Activated CD8-positive, alpha-beta memory T cell treated with anti-CD3 and anti-CD28 coated beads, Interleukin-2, amount 50 U/mL, for 4 hours (primary cell): Measurements from ENCODE around the gene TAS2R10.
"Not testable (repeated sequence)": the region's sequence is repeated elsewhere in the genome, so short reads cannot be mapped to it uniquely, and the experiment has no call there.

Experiments used
- DNase-seq: peaks from one replicate; pipeline ENCODE4 v3.0.0-alpha.2; 2020

Gene TAS2R10

GRCh38 chr12:10826258-10826657 lies at the start of gene TAS2R10:
TSS of gene TAS2R10 (minus strand) at chr12:10826358. CDS start at chr12:10826269, 89 bp downstream.
- DNase-seq = no peak

- DNase-seq = no peak
Measured at GRCh38 chr12:10873378-10873777, 47.2 kb upstream of the TAS2R10 start.

- DNase-seq = no peak
Measured at GRCh38 chr12:10867381-10867780, 41.2 kb upstream of the TAS2R10 start.

- no peak for DNase-seq
Measured at GRCh38 chr12:10863512-10864218, 37.5 kb upstream of the TAS2R10 start.

- DNase-seq = no peak
Measured at GRCh38 chr12:10861366-10861765, 35.2 kb upstream of the TAS2R10 start.

GRCh38 chr12:10855807-10856206 lies 29.6 kb upstream of the TAS2R10 start:
- no peak for DNase-seq

GRCh38 chr12:10853776-10854175 lies 27.6 kb upstream of the TAS2R10 start:
- DNase-seq = no peak

- no peak for DNase-seq
Measured at GRCh38 chr12:10851243-10851858, 25.2 kb upstream of the TAS2R10 start.

- no peak for DNase-seq
Measured at GRCh38 chr12:10849425-10849878, 23.3 kb upstream of the TAS2R10 start, which contains the start of gene PRR4. TSS of gene PRR4 (minus strand) at chr12:10849475. CDS start at chr12:10849437, 38 bp downstream.

GRCh38 chr12:10847744-10848143 lies 21.6 kb upstream of the TAS2R10 start:
- DNase-seq = no peak

GRCh38 chr12:10842862-10843261 lies 16.7 kb upstream of the TAS2R10 start:
- DNase-seq = no peak

GRCh38 chr12:10838461-10838860 lies 12.3 kb upstream of the TAS2R10 start:
- no peak for DNase-seq

GRCh38 chr12:10829994-10830393 lies 3.8 kb upstream of the TAS2R10 start:
- no peak for DNase-seq

GRCh38 chr12:10824957-10825356 lies 1.2 kb downstream of the TAS2R10 start:
- DNase-seq = no peak

- no peak for DNase-seq
Measured at GRCh38 chr12:10811883-10812536, 14.1 kb downstream of the TAS2R10 start.

- no peak for DNase-seq
Measured at GRCh38 chr12:10810068-10810467, 16.1 kb downstream of the TAS2R10 start, which contains the start of gene TAS2R9. TSS of gene TAS2R9 (minus strand) at chr12:10810168. CDS start at chr12:10810075, 93 bp downstream.

GRCh38 chr12:10807186-10807585 lies 19.0 kb downstream of the TAS2R10 start, which contains the start of gene TAS2R8:
TSS of gene TAS2R8 (minus strand) at chr12:10807286. CDS start at chr12:10806980, 306 bp downstream.
- no peak for DNase-seq

GRCh38 chr12:10802587-10802986 lies 23.6 kb downstream of the TAS2R10 start, which contains the start of gene TAS2R7:
TSS of gene TAS2R7 (minus strand) at chr12:10802627. CDS start at chr12:10802570, 57 bp downstream.
- no peak for DNase-seq

- DNase-seq = no peak
Measured at GRCh38 chr12:10801741-10802140, 24.4 kb downstream of the TAS2R10 start.

- DNase-seq = no peak
Measured at GRCh38 chr12:10794222-10794621, 31.9 kb downstream of the TAS2R10 start.

- not testable (repeated sequence) for DNase-seq
Measured at GRCh38 chr12:10791769-10792168, 34.4 kb downstream of the TAS2R10 start.

GRCh38 chr12:10783252-10783651 lies 42.9 kb downstream of the TAS2R10 start:
- DNase-seq = no peak

- DNase-seq = no peak
Measured at GRCh38 chr12:10779103-10779502, 47.1 kb downstream of the TAS2R10 start.
